ENCODE results near the gene HHAT. TPM values are rescaled to one million over a fixed set of nuclear protein-coding genes. Genes with fewer than 3 reads are reported as not detected.

HHAT gene
- polyA plus RNA-seq, 1 donor from 2014 or later: 5.3 TPM

- peak overlapping the region; percentile 65 for H2AFZ ChIP-seq (ENCODE audit: low read depth, low read length)
- no peaks in the 10 kb centered on the region for H3K27me3 ChIP-seq (ENCODE audit: insufficient read depth, low read depth, low read length)
- no peaks in the 10 kb centered on the region for H3F3A ChIP-seq (ENCODE audit: insufficient read depth, low read length, poor library complexity, severe bottlenecking)
- peak overlapping the region; percentile 67 for H3K4me3 ChIP-seq (ENCODE audit: low read length)
- no peaks in the 10 kb centered on the region for H3K9me3 ChIP-seq (ENCODE audit: low read length)
- peak overlapping the region; percentile 81 for H3K9ac ChIP-seq (ENCODE audit: low read length)
- no peaks in the 10 kb centered on the region for H4K20me1 ChIP-seq (ENCODE audit: insufficient read depth)
- no peaks in the 10 kb centered on the region for H3K36me3 ChIP-seq (ENCODE audit: insufficient read depth, low read length)
- H3K9me2 ChIP-seq (ENCODE audit: insufficient read depth, low read length): no peaks in the 10 kb centered on the region
- peak overlapping the region; percentile 27 for H3K4me2 ChIP-seq (ENCODE audit: low read length)
- no peak for TF ChIP-seq EP300 (conservative IDR thresholded peaks at IDR 0.05; ENCODE audit: poor library complexity, severe bottlenecking)
- TF ChIP-seq REST (IDR thresholded peaks at IDR 0.05; ENCODE audit: borderline replicate concordance): peak; percentile 6
- no peak for TF ChIP-seq POLR2AphosphoS5 (IDR thresholded peaks at IDR 0.05)
- TF ChIP-seq MXI1 (conservative IDR thresholded peaks at IDR 0.05; ENCODE audit: poor library complexity, severe bottlenecking): no peak
- no peak for TF ChIP-seq TAF1 (IDR thresholded peaks at IDR 0.05; ENCODE audit: low read depth)
- no peak for TF ChIP-seq EZH2 (IDR thresholded peaks at IDR 0.05; ENCODE audit: borderline replicate concordance, insufficient read depth, low read length, poor library complexity, severe bottlenecking)
- TF ChIP-seq SMC3 (conservative IDR thresholded peaks at IDR 0.05; ENCODE audit: poor library complexity): no peak
- TF ChIP-seq RAD21 (conservative IDR thresholded peaks at IDR 0.05): peak; percentile 9
- TF ChIP-seq CTCF (IDR thresholded peaks at IDR 0.05; ENCODE audit: poor library complexity, severe bottlenecking): peak; percentile 45
- H3K27ac ChIP-seq (ENCODE audit: low read length): peak overlapping the region; percentile 86
- peaks cover 7% of the 10 kb centered on the region for H3K79me2 ChIP-seq (replicated peaks; ENCODE audit: insufficient read depth, low read length)
These were observed 36.4 kb upstream of the HHAT start for GRCh38 chr1:210292231-210292871.

- Histone ChIP-seq H2AFZ (ENCODE audit: low read depth, low read length) (no peak overlapping the region), H3K36me3 (ENCODE audit: insufficient read depth, low read length) (no peaks in the 10 kb centered on the region), H3K9me3 (ENCODE audit: low read length) (no peaks in the 10 kb centered on the region), H3K27me3 (ENCODE audit: insufficient read depth, low read depth, low read length) (no peaks in the 10 kb centered on the region), H4K20me1 (ENCODE audit: insufficient read depth) (no peaks in the 10 kb centered on the region), H3K9me2 (ENCODE audit: insufficient read depth, low read length) (no peaks in the 10 kb centered on the region), H3K4me3 (ENCODE audit: low read length) (peak overlapping the region; percentile 67), H3K4me2 (ENCODE audit: low read length) (peak overlapping the region; percentile 27), H3K9ac (ENCODE audit: low read length) (peak overlapping the region; percentile 81), H3F3A (ENCODE audit: insufficient read depth, low read length, poor library complexity, severe bottlenecking) (no peaks in the 10 kb centered on the region), H3K27ac (ENCODE audit: low read length) (peak overlapping the region; percentile 86), H3K79me2 (replicated peaks; ENCODE audit: insufficient read depth, low read length) (peaks cover 7% of the 10 kb centered on the region)
- no peak for TF ChIP-seq REST (IDR thresholded peaks at IDR 0.05; ENCODE audit: borderline replicate concordance)
- no peak for TF ChIP-seq SMC3 (conservative IDR thresholded peaks at IDR 0.05; ENCODE audit: poor library complexity)
- TF ChIP-seq MXI1 (conservative IDR thresholded peaks at IDR 0.05; ENCODE audit: poor library complexity, severe bottlenecking): no peak
- no peak for TF ChIP-seq EZH2 (IDR thresholded peaks at IDR 0.05; ENCODE audit: borderline replicate concordance, insufficient read depth, low read length, poor library complexity, severe bottlenecking)
- no peak for TF ChIP-seq EP300 (conservative IDR thresholded peaks at IDR 0.05; ENCODE audit: poor library complexity, severe bottlenecking)
- TF ChIP-seq RAD21 (conservative IDR thresholded peaks at IDR 0.05): no peak
- TF ChIP-seq CTCF (IDR thresholded peaks at IDR 0.05; ENCODE audit: poor library complexity, severe bottlenecking): no peak
- no peak for TF ChIP-seq POLR2AphosphoS5 (IDR thresholded peaks at IDR 0.05)
- TF ChIP-seq TAF1 (IDR thresholded peaks at IDR 0.05; ENCODE audit: low read depth): no peak
These were observed 35.5 kb upstream of the HHAT start for GRCh38 chr1:210293171-210293607.
